B cell (primary cell): ENCODE measurements around the gene IRX4. TPM values are rescaled to one million over a fixed set of nuclear protein-coding genes. Genes with fewer than 3 reads are reported as not detected.

Source experiments
- ATAC-seq: fragments of 200-7000 bp; cut with Tn5 transposase; one replicate; pipeline ENCODE4 v1.10.0; 2021; ENCODE audit warnings: low read depth, mild to moderate bottlenecking, moderate number of reproducible peaks, moderate library complexity
- CTCF ChIA-PET: fragments of 350-600 bp; sonication (Branson Sonifier 250); formaldehyde crosslinking; loops from one replicate; lab custom pipeline; 2021; ENCODE audit warnings: antibody characterized with exemption, inconsistent platforms; lab: Charles Lee
- POLR2A ChIA-PET: fragments of 350-600 bp; sonication (Branson Sonifier 250); formaldehyde crosslinking; loops from one replicate; lab custom pipeline; 2021; ENCODE audit warnings: antibody characterized with exemption; lab: Charles Lee
- DNase-seq: peaks from one replicate; pipeline ENCODE4 v3.0.0; 2013
- H2AFZ ChIP-seq: 2 replicates; pipeline ENCODE4 v1.6.1; 2012; ENCODE audit warnings: mild to moderate bottlenecking, low read depth, low read length; ENCODE audit not compliant: insufficient read depth, poor library complexity, severe bottlenecking
- H3K27ac ChIP-seq, 2 donors: 1 replicate in 1 of 2; 2 replicates in 1 of 2; pipeline ENCODE4 v1.5.1; 2012 to 2013; ENCODE audit warnings: low read length in 2 of 2, mild to moderate bottlenecking in 2 of 2, moderate library complexity in 1 of 2
- H3K27me3 ChIP-seq, 4 experiments: fragments of 200-600 bp in 1 of 4; sonication (generic) in 1 of 4; replicated peaks in 1 of 4; 1 replicate in 2 of 4; 2 replicates in 2 of 4; pipeline versions ENCODE4 v1.6.1 to v1.7.0; 2013 to 2016; ENCODE audit warnings: low read length in 3 of 4, mild to moderate bottlenecking in 2 of 4, mixed read lengths in 1 of 4, moderate library complexity in 1 of 4; ENCODE audit not compliant: insufficient read depth in 4 of 4, control insufficient read depth in 3 of 4; ENCODE audit errors: control extremely low read depth in 1 of 4
- H3K36me3 ChIP-seq, 2 experiments: replicated peaks in 1 of 2; 1 replicate in 1 of 2; 2 replicates in 1 of 2; pipeline versions ENCODE4 v1.6.1 to v1.7.1; 2013; ENCODE audit warnings: low read length in 1 of 2; ENCODE audit not compliant: insufficient read depth in 2 of 2, control insufficient read depth in 1 of 2; ENCODE audit errors: control extremely low read depth in 1 of 2, extremely low read depth in 1 of 2
- H3K4me1 ChIP-seq, 2 donors: fragments of 200-600 bp in 1 of 2; sonication (generic) in 1 of 2; 1 replicate in 1 of 2; 2 replicates in 1 of 2; pipeline versions ENCODE4 v1.5.1 to v1.6.1; 2013 to 2017; ENCODE audit warnings: low read length in 2 of 2; ENCODE audit not compliant: control insufficient read depth in 2 of 2, insufficient read depth in 2 of 2
- H3K4me2 ChIP-seq: replicated peaks from 2 replicates; pipeline ENCODE3; 2012; ENCODE audit warnings: mild to moderate bottlenecking, low read depth, low read length; ENCODE audit not compliant: poor library complexity, severe bottlenecking
- H3K4me3 ChIP-seq, 5 experiments: fragments of 200-600 bp in 1 of 5; sonication (generic) in 1 of 5; 1 replicate in 3 of 5; 2 replicates in 2 of 5; pipeline versions ENCODE4 v1.5.1 to v1.7.0; 2011 to 2016; ENCODE audit warnings: low read length in 4 of 5, mild to moderate bottlenecking in 4 of 5, low read depth in 2 of 5, control low read depth in 1 of 5, moderate library complexity in 1 of 5; ENCODE audit not compliant: insufficient read depth in 1 of 5; ENCODE audit errors: control extremely low read depth in 1 of 5, extremely low read depth in 1 of 5
- H3K79me2 ChIP-seq: fragments of 200-600 bp; sonication (generic); one replicate; pipeline ENCODE4 v1.6.0; 2016; ENCODE audit warnings: low read length; ENCODE audit not compliant: control insufficient read depth, insufficient read depth
- H3K9ac ChIP-seq: fragments of 200-600 bp; sonication (generic); 2 replicates; pipeline ENCODE4 v1.6.1; 2017; ENCODE audit warnings: mild to moderate bottlenecking, low read length, moderate library complexity
- H3K9me3 ChIP-seq, 3 donors: one replicate each; pipeline versions ENCODE4 v1.6.1 to v1.7.1; 2013; ENCODE audit warnings: low read length in 2 of 3; ENCODE audit not compliant: control insufficient read depth in 2 of 3, insufficient read depth in 1 of 3; ENCODE audit errors: control extremely low read depth in 1 of 3
- H4K20me1 ChIP-seq: 2 replicates; pipeline ENCODE4 v1.6.0; 2012; ENCODE audit warnings: mild to moderate bottlenecking, low read length; ENCODE audit not compliant: insufficient read depth, control insufficient read depth, poor library complexity, severe bottlenecking
- H3K27ac Mint-ChIP-seq: one replicate; pipeline ENCODE4 v1.8.0; 2021; ENCODE audit warnings: mixed read lengths
- H3K27me3 Mint-ChIP-seq: one replicate; pipeline ENCODE4 v1.8.0; 2021; ENCODE audit warnings: mixed read lengths
- H3K4me1 Mint-ChIP-seq: one replicate; pipeline ENCODE4 v1.8.0; 2021; ENCODE audit warnings: mixed read lengths
- H3K4me3 Mint-ChIP-seq: one replicate; pipeline ENCODE4 v1.8.0; 2021; ENCODE audit warnings: mixed read lengths
- H3K9me3 Mint-ChIP-seq: one replicate; pipeline ENCODE4 v1.8.0; 2022; ENCODE audit warnings: mixed read lengths; ENCODE audit not compliant: insufficient read depth
- CTCF ChIP-seq: fragments of 200-600 bp; IDR thresholded peaks from one replicate; pipeline ENCODE4 v1.8.0; 2022; ENCODE audit warnings: antibody characterized with exemption, mild to moderate bottlenecking
- EZH2 ChIP-seq: IDR thresholded peaks from 2 replicates; pipeline ENCODE4 v1.6.1; 2012; ENCODE audit warnings: borderline replicate concordance, low read depth, mild to moderate bottlenecking, moderate library complexity, low read length; ENCODE audit not compliant: insufficient read depth, poor library complexity, severe bottlenecking
- WGBS: methylation state at CpG from one replicate; pipeline ENCODE4 v1.1.5; 2013; ENCODE audit warnings: missing lambda C conversion rate; ENCODE audit not compliant: insufficient coverage; 5-methylcytosine and 5-hydroxymethylcytosine counted together
- intact Hi-C: fragments of 100-400 bp; cut with micrococcal nuclease; formaldehyde crosslinking; loops from one replicate; pipeline ENCODE4 v1.10.0; 2022
- polyA plus RNA-seq: library from polyadenylated mRNA; depleted of rRNA; stranded (reverse); fragments of >200 nt; gene quantifications from 2 replicates; pipeline ENCODE4 v1.2.3, GENCODE V29; 2012
- total RNA-seq, 2 donors: library from RNA; stranded (reverse); fragments of 120-200 nt in 1 of 2; gene quantifications; 1 replicate in 1 of 2; 2 replicates in 1 of 2; pipeline versions ENCODE4 v1.2.3 to v1.2.4, GENCODE V29; 2013 to 2022

The IRX4 gene
- total and polyA plus RNA-seq, 2 donors (not counting 1 experiment from before 2014, with no cell fraction given) = not detected

DNA sequence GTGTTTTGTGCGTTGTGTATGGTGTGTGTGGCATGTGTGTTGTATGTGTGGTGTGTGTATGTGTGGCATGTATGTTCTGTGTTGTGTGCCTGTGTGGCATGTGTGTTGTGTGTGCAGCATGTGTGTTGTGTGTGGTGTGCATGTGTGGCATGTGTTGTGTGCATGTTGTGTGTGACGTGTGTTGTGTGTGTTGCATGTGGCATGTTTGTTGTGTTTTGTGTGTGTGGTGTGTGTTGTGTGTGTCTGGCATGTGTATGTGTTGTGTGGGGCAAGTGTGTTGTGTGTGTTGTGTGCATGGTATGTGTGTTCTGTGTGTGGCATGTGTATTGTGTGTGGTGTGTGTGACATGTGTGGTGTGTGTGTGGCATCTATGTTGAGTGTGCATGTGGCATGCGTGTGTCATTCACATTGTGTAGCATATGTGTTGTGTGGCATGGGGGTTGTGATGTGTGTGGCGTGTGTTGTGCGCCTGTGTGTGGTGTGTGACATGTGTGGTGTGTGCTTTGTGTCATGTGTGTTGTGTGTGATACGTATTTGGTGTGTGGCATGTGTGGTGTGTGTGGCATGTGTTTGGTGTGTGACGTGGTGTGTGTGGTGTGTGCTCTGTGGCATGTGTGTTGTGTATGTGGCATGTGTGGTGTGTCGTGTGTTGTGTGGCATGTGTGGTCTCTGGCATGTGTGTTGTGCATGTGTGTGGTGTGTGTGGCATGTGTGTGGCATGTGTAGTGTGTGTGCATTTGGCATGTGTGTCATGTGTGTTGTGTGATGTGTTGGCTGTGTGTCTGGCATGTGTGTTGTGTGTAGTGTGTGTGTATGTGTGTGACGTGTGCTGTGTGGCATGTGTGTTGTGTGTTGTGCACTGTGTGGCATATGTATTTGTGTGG, 46.6 kb upstream of the IRX4 start:
- Histone ChIP-seq H3K36me3 (no peaks in the 10 kb centered on the region), H3K4me3 (no peak overlapping the region), H4K20me1 (no peaks in the 10 kb centered on the region), H3K27ac (no peak overlapping the region), H3K9me3 (peaks cover 0 to 4% (median 0%) of the 10 kb centered on the region in 3 donors), H3K27me3 (peaks cover 0 to 39% (median 14%) of the 10 kb centered on the region in 4 experiments), H3K9ac (no peak overlapping the region), H3K4me1 (peaks cover 4 to 15% of the 10 kb centered on the region in 2 donors), H2AFZ (no peak overlapping the region), H3K4me2 (no peak overlapping the region), H3K79me2 (no peaks in the 10 kb centered on the region)
- no peak for DNase-seq
- Mint-ChIP-seq H3K4me3 (no peak overlapping the region), H3K27ac (no peak overlapping the region), H3K27me3 (peaks cover 16% of the 10 kb centered on the region), H3K9me3 (no peaks in the 10 kb centered on the region), H3K4me1 (peaks cover 4% of the 10 kb centered on the region)
- WGBS = 87% methylated on average over 9 of the region's 9 CpGs
- TF ChIP-seq EZH2 = no peak
- TF ChIP-seq CTCF = no peak
- ChIA-PET CTCF (no interaction called here), POLR2A (no interaction called here)
- intact Hi-C loops = no loop called here
- ATAC-seq = no peak
